Esophagus squamous epithelium (tissue), 5 donors: ENCODE measurements around the gene AKIRIN2. TPM values are rescaled to one million over a fixed set of nuclear protein-coding genes. Genes with fewer than 3 reads are reported as not detected.

ENCODE experiments used
- DNase-seq: peaks from one replicate; lab custom pipeline; 2025; lab: John Stamatoyannopoulos, UW
- H3K27ac ChIP-seq, 4 donors: fragments of 200-600 bp; sonication (generic); one replicate each; pipeline ENCODE4 v1.5.1; 2016 to 2019; ENCODE audit warnings: mild to moderate bottlenecking in 1 of 4
- H3K27me3 ChIP-seq, 4 donors: fragments of 200-600 bp; sonication (generic); 1 replicate in 3 of 4; 2 replicates in 1 of 4; pipeline versions ENCODE4 v1.5.1 to v1.6.0; 2017 to 2021; ENCODE audit warnings: antibody characterized with exemption in 1 of 4
- H3K36me3 ChIP-seq, 3 donors: fragments of 200-600 bp; sonication (generic); one replicate each; pipeline ENCODE4 v1.5.1; 2016 to 2019
- H3K4me1 ChIP-seq, 3 donors: fragments of 200-600 bp; sonication (generic); one replicate each; pipeline ENCODE4 v1.5.1; 2017 to 2019
- H3K4me3 ChIP-seq, 4 donors: fragments of 200-600 bp; sonication (generic); 1 replicate in 3 of 4; 2 replicates in 1 of 4; pipeline ENCODE4 v1.5.1; 2016 to 2019; ENCODE audit warnings: mild to moderate bottlenecking in 2 of 4, moderate library complexity in 1 of 4
- H3K9me3 ChIP-seq, 3 donors: fragments of 200-600 bp; sonication (generic); one replicate each; pipeline ENCODE4 v1.5.1; 2016 to 2019
- CTCF ChIP-seq, 6 experiments: fragments of 450-650 bp in 4 of 6; fragments of 200-600 bp in 2 of 6; sonication (generic) in 2 of 6; IDR thresholded peaks; one replicate each; pipeline ENCODE4 v1.5.1; 2016 to 2019; ENCODE audit warnings: antibody characterized with exemption in 6 of 6, mild to moderate bottlenecking in 4 of 6, moderate library complexity in 4 of 6
- POLR2A ChIP-seq, 4 donors: fragments of 450-650 bp; IDR thresholded peaks; one replicate each; pipeline ENCODE4 v1.6.1; 2017; ENCODE audit warnings: antibody characterized with exemption in 4 of 4, mild to moderate bottlenecking in 4 of 4, moderate library complexity in 3 of 4
- WGBS, 2 donors: methylation state at CpG; one replicate each; pipeline ENCODE4 v1.1.5; 2018; 5-methylcytosine and 5-hydroxymethylcytosine counted together
- intact Hi-C: fragments of 100-400 bp; cut with DNase I; formaldehyde crosslinking; loops from one replicate; pipeline ENCODE4 v1.15.0; 2022
- total RNA-seq, 4 donors: library from RNA; depleted of rRNA; stranded (reverse); fragments of >200 nt; gene quantifications; one replicate each; pipeline ENCODE4 v1.1.0, GENCODE V29; 2016
- donor health status: DM: yes; HTN: yes; CAD: no.

Gene AKIRIN2
- total RNA-seq, 4 donors from 2014 or later, result 13.8 to 36.7 (median 25.4) TPM

- DNase-seq, result no peak
- no peak overlapping the region for H3K4me3 ChIP-seq
- no peaks in the 10 kb centered on the region for H3K9me3 ChIP-seq
- intact Hi-C loops, result no loop called here
- H3K27me3 ChIP-seq, result no peaks in the 10 kb centered on the region
- H3K36me3 ChIP-seq, result peaks cover 0 to 57% (median 4%) of the 10 kb centered on the region in 3 donors
- H3K4me1 ChIP-seq, result no peaks in the 10 kb centered on the region
- 95 to 96% methylated on average over 1 of the region's 1 CpG for WGBS, 2 donors
- TF ChIP-seq CTCF (IDR thresholded peaks at IDR 0.05) (no peak), POLR2A (IDR thresholded peaks at IDR 0.05) (no peak)
- H3K27ac ChIP-seq, result no peak overlapping the region
These were observed 64.9 kb downstream of the AKIRIN2 start for GRCh38 chr6:87637106-87637505.

- H3K36me3 ChIP-seq, result peaks cover 0 to 63% (median 4%) of the 10 kb centered on the region in 3 donors
- 71 to 80% methylated on average over 1 of the region's 1 CpG for WGBS, 2 donors
- TF ChIP-seq POLR2A (IDR thresholded peaks at IDR 0.05), result no peak
- no peak for TF ChIP-seq CTCF (IDR thresholded peaks at IDR 0.05)
- H3K4me3 ChIP-seq, result no peak overlapping the region
- DNase-seq, result no peak
- intact Hi-C loops, result no loop called here
- H3K4me1 ChIP-seq, result no peaks in the 10 kb centered on the region
- H3K27ac ChIP-seq, result no peak overlapping the region
- H3K27me3 ChIP-seq, result no peaks in the 10 kb centered on the region
- H3K9me3 ChIP-seq, result no peaks in the 10 kb centered on the region
These were observed 65.7 kb downstream of the AKIRIN2 start for GRCh38 chr6:87636315-87636714.

GRCh38 chr6:87633851-87634250 lies 68.2 kb downstream of the AKIRIN2 start:
- TF ChIP-seq POLR2A (IDR thresholded peaks at IDR 0.05) (no peak), CTCF (IDR thresholded peaks at IDR 0.05) (no peak)
- Histone ChIP-seq H3K9me3 (no peaks in the 10 kb centered on the region), H3K27ac (no peak overlapping the region), H3K36me3 (peaks cover 0 to 65% (median 4%) of the 10 kb centered on the region in 3 donors), H3K4me3 (no peak overlapping the region), H3K27me3 (no peaks in the 10 kb centered on the region), H3K4me1 (no peaks in the 10 kb centered on the region)
- WGBS, 2 donors, result 56 to 76% methylated on average over 3 of the region's 3 CpGs
- intact Hi-C loops, result no loop called here
- DNase-seq, result no peak

GRCh38 chr6:87630746-87631145 lies 71.3 kb downstream of the AKIRIN2 start:
- DNase-seq, result no peak
- WGBS, 2 donors, result 100% methylated on average over 1 of the region's 1 CpG
- Histone ChIP-seq H3K9me3 (no peaks in the 10 kb centered on the region), H3K27me3 (no peaks in the 10 kb centered on the region), H3K36me3 (peaks cover 0 to 37% (median 4%) of the 10 kb centered on the region in 3 donors), H3K4me1 (no peaks in the 10 kb centered on the region), H3K4me3 (no peak overlapping the region), H3K27ac (no peak overlapping the region)
- TF ChIP-seq POLR2A (IDR thresholded peaks at IDR 0.05) (no peak), CTCF (IDR thresholded peaks at IDR 0.05) (no peak)
- intact Hi-C loops, result no loop called here

GRCh38 chr6:87628881-87629280 lies 73.2 kb downstream of the AKIRIN2 start:
- no peaks in the 10 kb centered on the region for H3K27me3 ChIP-seq
- peaks cover 0 to 37% (median 0%) of the 10 kb centered on the region in 3 donors for H3K36me3 ChIP-seq

More at GRCh38 chr6:87628881-87629280, 73.2 kb downstream of the AKIRIN2 start:
- H3K9me3 ChIP-seq, result no peaks in the 10 kb centered on the region
- H3K4me1 ChIP-seq, result no peaks in the 10 kb centered on the region
- H3K27ac ChIP-seq, result no peak overlapping the region
- DNase-seq, result no peak
- TF ChIP-seq POLR2A (IDR thresholded peaks at IDR 0.05) (no peak), CTCF (IDR thresholded peaks at IDR 0.05) (no peak)
- no peak overlapping the region for H3K4me3 ChIP-seq
- intact Hi-C loops, result no loop called here
